Measurements from ENCODE around the gene SMC1B.

GRCh38 chr22:45334068-45334467, 79.3 kb downstream of the SMC1B start:
- TF ChIP-seq CTCF (IDR thresholded peaks at IDR 0.05), result no peak
- no peak for TF ChIP-seq REST (IDR thresholded peaks at IDR 0.05; ENCODE audit: insufficient read depth in 1 of 2, low read depth in 2 of 2, low read length in 1 of 2)
